IMR-90 (cell line): ENCODE results near the gene SELENOM. TPM values are rescaled to one million over a fixed set of nuclear protein-coding genes. Genes with fewer than 3 reads are reported as not detected.

Experiments used
- ATAC-seq: fragments of 200-7000 bp; cut with Tn5 transposase; 2 replicates; pipeline ENCODE4 v1.9.1; 2020; ENCODE audit warnings: low read depth, mild to moderate bottlenecking, moderate library complexity
- BruUV-seq: library from RNA; stranded (reverse); fragments of 400-500 nt; replicated peaks from 2 replicates; lab custom pipeline; 2021; lab: Mats Ljungman, UMichigan
- CTCF ChIA-PET: fragments of 300-600 bp; formaldehyde crosslinking; extraction: SDS; loops from one replicate; lab custom pipeline; 2021; ENCODE audit warnings: antibody characterized with exemption; lab: Yijun Ruan, JAX
- POLR2A ChIA-PET: fragments of 300-600 bp; sonication (Branson Sonifier 250); formaldehyde crosslinking; loops from one replicate; lab custom pipeline; 2022; ENCODE audit warnings: antibody characterized with exemption; ENCODE audit not compliant: unreplicated experiment; lab: Charles Lee
- DNase-seq: peaks from one replicate; pipeline ENCODE4 v3.0.0; 2013
- H2AFZ ChIP-seq: replicated peaks from 2 replicates; pipeline ENCODE3; 2013; ENCODE audit warnings: low read length, mild to moderate bottlenecking; ENCODE audit not compliant: poor library complexity
- H2AK5ac ChIP-seq: 2 replicates; pipeline ENCODE4 v1.6.1; 2013; ENCODE audit warnings: low read depth, low read length, inconsistent platforms
- H2AK9ac ChIP-seq: replicated peaks from 2 replicates; pipeline ENCODE3; 2013; ENCODE audit warnings: mild to moderate bottlenecking, low read depth, low read length, moderate library complexity; ENCODE audit not compliant: poor library complexity
- H2BK120ac ChIP-seq: 2 replicates; pipeline ENCODE4 v1.6.1; 2013; ENCODE audit warnings: low read depth, low read length, inconsistent platforms
- H2BK15ac ChIP-seq: 3 replicates; pipeline ENCODE4 v1.6.1; 2013; ENCODE audit warnings: low read depth, low read length, inconsistent platforms
- H2BK20ac ChIP-seq: 2 replicates; pipeline ENCODE4 v1.6.1; 2013; ENCODE audit warnings: low read depth, mild to moderate bottlenecking, inconsistent platforms, low read length, moderate library complexity
- H2BK5ac ChIP-seq: 2 replicates; pipeline ENCODE4 v1.6.1; 2013; ENCODE audit warnings: mild to moderate bottlenecking, low read depth, low read length, inconsistent platforms; ENCODE audit not compliant: poor library complexity, severe bottlenecking
- H3K14ac ChIP-seq: replicated peaks from 2 replicates; pipeline ENCODE4 v1.6.1; 2013; ENCODE audit warnings: low read depth, low read length, inconsistent platforms
- H3K18ac ChIP-seq: 2 replicates; pipeline ENCODE4 v1.6.1; 2013; ENCODE audit warnings: low read depth, low read length, control low read depth
- H3K23ac ChIP-seq: 2 replicates; pipeline ENCODE4 v1.6.1; 2013; ENCODE audit warnings: low read depth, low read length, inconsistent platforms
- H3K27ac ChIP-seq: 2 replicates; pipeline ENCODE4 v1.5.1; 2013; ENCODE audit warnings: mild to moderate bottlenecking, control low read depth, low read length; ENCODE audit not compliant: insufficient read depth
- H3K27me3 ChIP-seq: 2 replicates; pipeline ENCODE4 v1.6.1; 2013; ENCODE audit warnings: low read length; ENCODE audit not compliant: control insufficient read depth, insufficient read depth
- H3K36me3 ChIP-seq: 2 replicates; pipeline ENCODE4 v1.6.1; 2013; ENCODE audit warnings: low read length, mixed read lengths; ENCODE audit not compliant: control insufficient read depth, insufficient read depth
- H3K4ac ChIP-seq: 2 replicates; pipeline ENCODE4 v1.6.1; 2013; ENCODE audit warnings: low read depth, low read length, inconsistent platforms
- H3K4me1 ChIP-seq: 2 replicates; pipeline ENCODE4 v1.6.1; 2013; ENCODE audit warnings: low read length, mixed read lengths; ENCODE audit not compliant: control insufficient read depth, insufficient read depth
- H3K4me2 ChIP-seq: 2 replicates; pipeline ENCODE4 v1.6.1; 2013; ENCODE audit warnings: low read depth, mild to moderate bottlenecking, control low read depth, low read length, moderate library complexity
- H3K4me3 ChIP-seq: 2 replicates; pipeline ENCODE4 v1.5.1; 2013; ENCODE audit warnings: low read depth, mild to moderate bottlenecking, control low read depth, low read length, moderate library complexity; ENCODE audit not compliant: insufficient read depth
- H3K56ac ChIP-seq: 2 replicates; pipeline ENCODE4 v1.6.1; 2013; ENCODE audit warnings: low read length, inconsistent platforms; ENCODE audit not compliant: insufficient read depth; ENCODE audit errors: extremely low read depth
- H3K79me1 ChIP-seq, 2 experiments: 2 replicates each; pipeline ENCODE4 v1.6.1; 2013; ENCODE audit warnings: low read length in 2 of 2, inconsistent platforms in 1 of 2, low read depth in 1 of 2
- H3K9ac ChIP-seq: 2 replicates; pipeline ENCODE4 v1.6.1; 2013; ENCODE audit warnings: low read depth, low read length, control low read depth
- H3K9me1 ChIP-seq: 2 replicates; pipeline ENCODE4 v1.6.1; 2013; ENCODE audit warnings: low read length, inconsistent platforms; ENCODE audit not compliant: insufficient read depth
- H3K9me3 ChIP-seq: 2 replicates; pipeline ENCODE4 v1.6.1; 2013; ENCODE audit warnings: low read length; ENCODE audit not compliant: control insufficient read depth, insufficient read depth
- H4K20me1 ChIP-seq: 2 replicates; pipeline ENCODE4 v1.6.1; 2013; ENCODE audit warnings: low read length, inconsistent platforms; ENCODE audit not compliant: insufficient read depth
- H4K5ac ChIP-seq: 2 replicates; pipeline ENCODE4 v1.6.1; 2013; ENCODE audit warnings: mild to moderate bottlenecking, low read depth, low read length, control low read depth
- H4K8ac ChIP-seq, 2 experiments: 2 replicates each; pipeline ENCODE4 v1.6.1; 2013; ENCODE audit warnings: low read depth in 2 of 2, low read length in 2 of 2, control low read depth in 1 of 2, inconsistent platforms in 1 of 2
- H4K91ac ChIP-seq: 2 replicates; pipeline ENCODE4 v1.6.1; 2013; ENCODE audit warnings: low read depth, low read length, inconsistent platforms; ENCODE audit not compliant: insufficient read depth
- BHLHE40 ChIP-seq: fragments of 150-350 bp; IDR thresholded peaks from 2 replicates; pipeline ENCODE4 v1.6.1; 2016; ENCODE audit warnings: mild to moderate bottlenecking, low read depth, low read length
- CEBPB ChIP-seq: IDR thresholded peaks from 2 replicates; pipeline ENCODE4 v1.6.1; 2012; ENCODE audit warnings: low read depth, low read length, improper control_type of control experiment
- CHD1 ChIP-seq: IDR thresholded peaks from 2 replicates; pipeline ENCODE4 v1.6.1; 2012; ENCODE audit warnings: low read depth, low read length, improper control_type of control experiment
- CTCF ChIP-seq: conservative IDR thresholded peaks from 2 replicates; pipeline ENCODE4 v1.5.1; 2012; ENCODE audit warnings: mild to moderate bottlenecking, low read depth, low read length, improper control_type of control experiment
- POLR2A ChIP-seq: IDR thresholded peaks from 2 replicates; pipeline ENCODE4 v1.6.1; 2012; ENCODE audit warnings: mild to moderate bottlenecking, low read depth, low read length
- RAD21 ChIP-seq: IDR thresholded peaks from 2 replicates; pipeline ENCODE4 v1.6.1; 2012; ENCODE audit warnings: low read length, improper control_type of control experiment
- RCOR1 ChIP-seq: IDR thresholded peaks from 2 replicates; pipeline ENCODE4 v1.6.1; 2012; ENCODE audit warnings: mild to moderate bottlenecking, low read length, improper control_type of control experiment; ENCODE audit not compliant: insufficient replicate concordance
- WGBS, 2 experiments: methylation state at CpG; one replicate each; pipeline versions ENCODE4 v1.1.5 to v1.1.7; 2013; ENCODE audit warnings: missing lambda C conversion rate in 2 of 2; ENCODE audit not compliant: insufficient read length in 1 of 2; ENCODE audit errors: extremely low coverage in 2 of 2; 5-methylcytosine and 5-hydroxymethylcytosine counted together
- dilution Hi-C: fragments of 300-500 bp; cut with HindIII; formaldehyde crosslinking; loops from one replicate; pipeline ENCODE4 v1.14.3; 2018; ENCODE audit warnings: low sequenced_read_pairs; ENCODE audit not compliant: unreplicated experiment
- in situ Hi-C: fragments of 300-500 bp; cut with MboI; formaldehyde crosslinking; loops from 3 replicates; pipeline ENCODE4 v1.14.3; 2019; ENCODE audit warnings: low sequenced_read_pairs, inconsistent platforms, mixed read lengths
- intact Hi-C: fragments of 100-400 bp; cut with micrococcal nuclease; formaldehyde crosslinking; loops from 2 replicates; pipeline ENCODE4 v1.10.0; 2022
- polyA plus RNA-seq, 3 experiments: library from polyadenylated mRNA; depleted of rRNA; stranded (reverse); fragments of >200 nt; gene quantifications; 2 replicates each; pipeline ENCODE4 v1.2.3, GENCODE V29; 2012; ENCODE audit warnings: low replicate concordance in 1 of 3
- total RNA-seq: library from RNA; depleted of rRNA; stranded (reverse); fragments of >200 nt; gene quantifications from 2 replicates; pipeline ENCODE4 v1.2.3, GENCODE V29; 2012

The SELENOM gene
- total and polyA plus RNA-seq, 2 of the 4 experiments (the other 2 are of a cell fraction) = 46.2 to 270 TPM

GRCh38 chr22:31104869-31105268, 2.5 kb downstream of the SELENOM start:
- ATAC-seq = no peak

More at GRCh38 chr22:31104869-31105268, 2.5 kb downstream of the SELENOM start:
- H3K9me3 ChIP-seq = no peaks in the 10 kb centered on the region
- intact Hi-C loops (loop anchor here (5.0 kb wide), 1 partner anchor 107 kb away; the partner anchor contains the start of gene LIMK2), in situ Hi-C loops (no loop called here), dilution Hi-C loops (no loop called here)
- H3K23ac ChIP-seq = no peak overlapping the region
- no peak overlapping the region for H4K8ac ChIP-seq
- no peak overlapping the region for H2AFZ ChIP-seq
- H3K56ac ChIP-seq = no peak overlapping the region
- H2BK20ac ChIP-seq = no peak overlapping the region
- H4K5ac ChIP-seq = no peak overlapping the region
- H2AK9ac ChIP-seq = peak overlapping the region; percentile 74
- H3K14ac ChIP-seq = no peak overlapping the region
- H2BK15ac ChIP-seq = no peak overlapping the region
- H3K36me3 ChIP-seq = peaks cover 39% of the 10 kb centered on the region
- H3K27ac ChIP-seq = no peak overlapping the region
- TF ChIP-seq RAD21 = no peak
- no peak for TF ChIP-seq RCOR1
- no peak for TF ChIP-seq CEBPB
- TF ChIP-seq POLR2A = no peak
- peak; percentile 17; the same call in 1 of the 2 replicates for TF ChIP-seq CTCF
- TF ChIP-seq BHLHE40 = no peak
- TF ChIP-seq CHD1 = no peak
- DNase-seq = no peak
- peaks cover 25% of the 10 kb centered on the region for H4K20me1 ChIP-seq
- no TSS peak for BruUV-seq
- no peaks in the 10 kb centered on the region for H3K27me3 ChIP-seq
- no peak overlapping the region for H3K4me3 ChIP-seq
- H3K9ac ChIP-seq = no peak overlapping the region
- ChIA-PET CTCF (no interaction called here), POLR2A (no interaction called here)
- peaks cover 15 to 56% of the 10 kb centered on the region in 2 experiments; a peak in 3 of 4 replicates for H3K79me1 ChIP-seq
- H2BK120ac ChIP-seq = no peak overlapping the region
- H3K4me2 ChIP-seq = no peak overlapping the region; the same call in 1 of the 2 replicates
- H3K4ac ChIP-seq = peak overlapping the region; percentile 4; the same call in 1 of the 2 replicates
- 48% methylated on average over 7 of the region's 35 CpGs; no CpG with 5 or more reads in 1 of the 2 experiments for WGBS, 2 experiments
- H2BK5ac ChIP-seq = no peak overlapping the region
- H3K9me1 ChIP-seq = peaks cover 19% of the 10 kb centered on the region
- no peak overlapping the region for H3K18ac ChIP-seq
- peaks cover 44% of the 10 kb centered on the region for H3K4me1 ChIP-seq
- H4K91ac ChIP-seq = no peak overlapping the region
- no peak overlapping the region for H2AK5ac ChIP-seq
